HG02943 (cell line): ENCODE results near the gene HIC2.
"Not testable (repeated sequence)": the region's sequence is repeated elsewhere in the genome, so short reads cannot be mapped to it uniquely, and the experiment has no call there.

Experiments used
- ATAC-seq: cut with Tn5 transposase; IDR thresholded peaks from one replicate; pipeline ENCODE4 v1.9.1; 2021; ENCODE audit warnings: mild to moderate bottlenecking, low read depth, moderate library complexity; ENCODE audit not compliant: unreplicated experiment

Gene HIC2

GRCh38 chr22:21417227-21417746 is at the start of gene HIC2:
HIC2 (plus strand) TSS chr22:21417371; CDS start chr22:21442832, 25,461 bp downstream.
- peak; percentile 58 for ATAC-seq

- not testable (repeated sequence) for ATAC-seq
These were observed 48.4 kb upstream of the HIC2 start for GRCh38 chr22:21368603-21369310.

GRCh38 chr22:21375880-21376279 is 41.3 kb upstream of the HIC2 start:
- not testable (repeated sequence) for ATAC-seq

- not testable (repeated sequence) for ATAC-seq
These were observed 33.3 kb upstream of the HIC2 start, which contains the start of gene RIMBP3B for GRCh38 chr22:21383701-21384467. RIMBP3B (plus strand) TSS chr22:21383751; CDS start chr22:21383859, 108 bp downstream.

- ATAC-seq = not testable (repeated sequence)
These were observed 32.5 kb upstream of the HIC2 start for GRCh38 chr22:21384468-21385357.

- not testable (repeated sequence) for ATAC-seq
These were observed 27.7 kb upstream of the HIC2 start for GRCh38 chr22:21389480-21389879.

GRCh38 chr22:21390013-21390412 is 27.2 kb upstream of the HIC2 start:
- not testable (repeated sequence) for ATAC-seq

- not testable (repeated sequence) for ATAC-seq
These were observed 22.6 kb upstream of the HIC2 start for GRCh38 chr22:21394613-21395012.

GRCh38 chr22:21401197-21401969 is 15.8 kb upstream of the HIC2 start:
- ATAC-seq = not testable (repeated sequence)

GRCh38 chr22:21402763-21403314 is 14.3 kb upstream of the HIC2 start:
- ATAC-seq = not testable (repeated sequence)

GRCh38 chr22:21407139-21407538 is 10.0 kb upstream of the HIC2 start:
- ATAC-seq = not testable (repeated sequence)

GRCh38 chr22:21407792-21408191 is 9.4 kb upstream of the HIC2 start:
- ATAC-seq = not testable (repeated sequence)

GRCh38 chr22:21416375-21416774 is 796 bp upstream of the HIC2 start:
- ATAC-seq = not testable (repeated sequence)

- ATAC-seq = peak; percentile 14
These were observed 682 bp downstream of the HIC2 start for GRCh38 chr22:21417853-21418252.

GRCh38 chr22:21418974-21419638 is 1.9 kb downstream of the HIC2 start:
- ATAC-seq = not testable (repeated sequence)

GRCh38 chr22:21420180-21420763 is 3.1 kb downstream of the HIC2 start:
- not testable (repeated sequence) for ATAC-seq

- ATAC-seq = not testable (repeated sequence)
These were observed 7.0 kb downstream of the HIC2 start for GRCh38 chr22:21424084-21424709.
